ENCODE data around the gene XPNPEP3.
"Not testable (repeated sequence)": the region's sequence is repeated elsewhere in the genome, so short reads cannot be mapped to it uniquely, and the experiment has no call there.

The XPNPEP3 gene

GRCh38 chr22:40862013-40862412, 5.1 kb downstream of the XPNPEP3 start, which contains the start of gene DNAJB7:
Gene DNAJB7 (minus strand): TSS chr22:40862113. CDS start chr22:40861994, 119 bp downstream.
- DNase-seq, result no peak

- DNase-seq, result no peak
These were observed 5.6 kb downstream of the XPNPEP3 start for GRCh38 chr22:40862537-40862936.

- no peak for DNase-seq
These were observed 10.2 kb downstream of the XPNPEP3 start for GRCh38 chr22:40867109-40867508.

- not testable (repeated sequence) for DNase-seq
These were observed 11.4 kb downstream of the XPNPEP3 start for GRCh38 chr22:40868379-40868778.

GRCh38 chr22:40874016-40874415, 17.1 kb downstream of the XPNPEP3 start:
- no peak for DNase-seq

- no peak for DNase-seq
These were observed 18.2 kb downstream of the XPNPEP3 start for GRCh38 chr22:40875111-40875510.

GRCh38 chr22:40876907-40877306, 20.0 kb downstream of the XPNPEP3 start:
- no peak for DNase-seq

- DNase-seq, result no peak
These were observed 20.5 kb downstream of the XPNPEP3 start for GRCh38 chr22:40877488-40877887.

GRCh38 chr22:40878922-40879321, 22.0 kb downstream of the XPNPEP3 start:
- DNase-seq, result no peak

GRCh38 chr22:40889116-40889515, 32.2 kb downstream of the XPNPEP3 start:
- DNase-seq, result no peak

- DNase-seq, result no peak
These were observed 33.9 kb downstream of the XPNPEP3 start for GRCh38 chr22:40890881-40891280.

- no peak for DNase-seq
These were observed 37.5 kb downstream of the XPNPEP3 start for GRCh38 chr22:40894417-40894816.

- peak; percentile 45 for DNase-seq
These were observed 42.0 kb downstream of the XPNPEP3 start for GRCh38 chr22:40898850-40899357.

GRCh38 chr22:40904101-40904500, 47.2 kb downstream of the XPNPEP3 start:
- DNase-seq, result no peak

- DNase-seq, result no peak
These were observed 51.9 kb downstream of the XPNPEP3 start for GRCh38 chr22:40908895-40909294.

- no peak for DNase-seq
These were observed 54.8 kb downstream of the XPNPEP3 start for GRCh38 chr22:40911772-40912171.

- DNase-seq, result not testable (repeated sequence)
These were observed 56.0 kb downstream of the XPNPEP3 start for GRCh38 chr22:40912987-40913386.

- DNase-seq, result no peak
These were observed 62.5 kb downstream of the XPNPEP3 start for GRCh38 chr22:40919446-40919845.

- no peak for DNase-seq
These were observed 63.6 kb downstream of the XPNPEP3 start for GRCh38 chr22:40920526-40920925.

- no peak for DNase-seq
These were observed 65.7 kb downstream of the XPNPEP3 start for GRCh38 chr22:40922484-40923303.

- no peak for DNase-seq
These were observed 71.7 kb downstream of the XPNPEP3 start for GRCh38 chr22:40928657-40929056.

GRCh38 chr22:40932396-40932795, 75.4 kb downstream of the XPNPEP3 start:
- DNase-seq, result no peak

- no peak for DNase-seq
These were observed 82.3 kb downstream of the XPNPEP3 start for GRCh38 chr22:40939202-40939601.

GRCh38 chr22:40950962-40951794, 94.2 kb downstream of the XPNPEP3 start, which contains the start of gene RBX1:
Gene RBX1 (plus strand): TSS chr22:40951378. CDS start chr22:40951399, 21 bp downstream.
- DNase-seq, result peak; percentile 89
